Measurements from ENCODE around the gene GGPS1.

DNA sequence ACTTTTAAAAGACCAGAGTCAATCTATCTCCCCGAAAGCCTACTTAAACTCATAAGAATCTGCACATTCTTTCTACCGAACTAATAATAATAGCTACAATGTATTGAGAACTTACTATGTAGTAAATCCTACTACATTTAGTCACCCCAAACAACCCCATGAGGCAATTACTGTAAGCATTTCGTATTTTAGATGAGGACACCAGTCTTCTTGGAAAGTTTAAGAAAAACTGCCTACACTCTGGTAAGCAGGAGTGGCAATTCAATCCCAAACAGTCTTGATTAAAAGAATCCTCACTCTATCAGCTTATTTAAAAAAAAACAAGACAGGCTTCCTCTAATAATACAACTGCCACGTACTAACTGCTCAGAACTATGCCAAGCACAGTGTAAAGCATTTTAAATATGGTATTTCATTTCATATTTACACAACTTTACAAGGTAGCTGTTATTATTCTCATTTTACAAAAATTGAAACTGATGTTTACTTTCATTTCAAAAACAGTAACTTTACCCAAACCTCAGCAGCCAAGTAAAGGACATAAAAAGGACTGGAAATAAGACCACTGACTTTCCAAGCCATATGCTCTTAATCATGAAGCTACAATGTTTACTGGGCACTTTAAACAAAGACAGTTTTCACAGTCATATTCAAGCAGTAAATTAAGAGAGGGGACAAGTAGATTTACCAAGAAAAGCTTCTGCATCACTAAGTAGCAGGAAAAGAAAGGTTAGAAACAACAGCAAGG lies 14.3 kb upstream of the GGPS1 start:
- TF ChIP-seq SUZ12 (IDR thresholded peaks at IDR 0.05; ENCODE audit: extremely low read depth, insufficient read depth, insufficient read length), result no peak
- TF ChIP-seq YY1 (IDR thresholded peaks at IDR 0.05; ENCODE audit: insufficient read depth, insufficient read length), result no peak
- TF ChIP-seq ZNF274 (IDR thresholded peaks at IDR 0.05; ENCODE audit: low read depth, low read length), result no peak
